Activated T-cell treated with anti-CD3 and anti-CD28 coated beads, Interleukin-2, amount 50 U/mL, for 72 hours (primary cell): ENCODE results near the gene NAGLU. TPM values are rescaled to one million over a fixed set of nuclear protein-coding genes. Genes with fewer than 3 reads are reported as not detected.
"Not testable (repeated sequence)": the region's sequence is repeated elsewhere in the genome, so short reads cannot be mapped to it uniquely, and the experiment has no call there.

Experiments used
- ATAC-seq, 2 donors: fragments of 150-1000 bp; cut with Tn5 transposase; replicated peaks in 1 of 2; 2 replicates each; pipeline ENCODE4 v1.10.0; 2021; ENCODE audit warnings: moderate library complexity in 2 of 2, mild to moderate bottlenecking in 1 of 2
- DNase-seq, 2 donors: peaks; one replicate each; pipeline ENCODE4 v3.0.0; 2021 to 2022; ENCODE audit warnings: mixed read lengths in 1 of 2
- H3K27ac Mint-ChIP-seq: one replicate; pipeline ENCODE4 v1.8.0; 2022; ENCODE audit warnings: mild to moderate bottlenecking, moderate library complexity, mixed read lengths
- H3K27me3 Mint-ChIP-seq: one replicate; pipeline ENCODE4 v1.8.0; 2022; ENCODE audit warnings: low read depth, mixed read lengths
- H3K36me3 Mint-ChIP-seq, 2 donors: one replicate each; pipeline ENCODE4 v1.8.0; 2022; ENCODE audit warnings: mixed read lengths in 2 of 2, mild to moderate bottlenecking in 1 of 2; ENCODE audit not compliant: insufficient read depth in 2 of 2
- H3K4me1 Mint-ChIP-seq: one replicate; pipeline ENCODE4 v1.8.0; 2022; ENCODE audit warnings: low read depth, mixed read lengths
- H3K4me3 Mint-ChIP-seq, 2 donors: one replicate each; pipeline ENCODE4 v1.8.0; 2022; ENCODE audit warnings: mild to moderate bottlenecking in 2 of 2, mixed read lengths in 2 of 2, moderate library complexity in 2 of 2
- H3K9me3 Mint-ChIP-seq, 2 donors: one replicate each; pipeline ENCODE4 v1.8.0; 2022; ENCODE audit warnings: mixed read lengths in 2 of 2
- total RNA-seq, 2 donors: library from RNA; stranded (reverse); gene quantifications; one replicate each; pipeline ENCODE4 v1.2.3, GENCODE V29; 2022

NAGLU gene
- total RNA-seq, 2 donors from 2014 or later, result 9.4 to 9.8 TPM

DNA sequence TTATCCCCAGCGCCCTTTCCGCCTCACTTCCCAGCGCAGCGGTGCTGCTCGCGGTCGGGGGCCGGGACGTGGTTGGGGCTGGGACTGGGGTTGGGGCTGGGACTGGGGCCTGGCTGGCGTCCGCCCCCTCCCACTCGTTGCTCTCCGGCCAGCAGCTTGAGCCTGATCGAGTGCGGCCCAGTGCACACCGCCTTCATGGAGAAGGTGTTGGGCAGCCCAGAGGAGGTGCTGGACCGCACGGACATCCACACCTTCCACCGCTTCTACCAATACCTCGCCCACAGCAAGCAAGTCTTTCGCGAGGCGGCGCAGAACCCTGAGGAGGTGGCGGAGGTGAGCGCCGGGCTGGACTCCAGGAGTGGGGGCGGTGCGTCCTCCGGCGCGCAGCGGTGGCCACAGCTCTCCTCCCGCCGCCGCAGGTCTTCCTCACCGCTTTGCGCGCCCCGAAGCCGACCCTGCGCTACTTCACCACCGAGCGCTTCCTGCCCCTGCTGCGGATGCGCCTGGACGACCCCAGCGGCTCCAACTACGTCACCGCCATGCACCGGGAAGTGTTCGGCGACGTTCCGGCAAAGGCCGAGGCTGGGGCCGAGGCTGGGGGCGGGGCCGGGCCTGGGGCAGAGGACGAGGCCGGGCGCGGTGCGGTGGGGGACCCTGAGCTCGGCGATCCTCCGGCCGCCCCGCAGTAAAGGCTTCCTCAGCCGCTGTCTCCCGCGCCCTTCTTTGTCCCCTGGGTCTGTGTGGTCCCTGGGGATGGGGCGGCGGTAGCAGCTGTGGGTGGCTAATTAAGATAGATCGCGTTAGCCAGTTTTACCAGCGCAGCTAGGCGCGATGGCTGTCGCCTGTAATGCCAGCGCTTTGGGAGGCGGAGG, 18.4 kb downstream of the NAGLU start:
- Mint-ChIP-seq H3K27me3 (no peaks in the 10 kb centered on the region), H3K4me3 (peak overlapping the region; percentile 88 to 94), H3K36me3 (no peaks in the 10 kb centered on the region), H3K4me1 (peaks cover 21% of the 10 kb centered on the region), H3K9me3 (no peaks in the 10 kb centered on the region), H3K27ac (peak overlapping the region; percentile 90)
- ATAC-seq, result peak; percentile 90 to 91
- peak; percentile 84 to 89 for DNase-seq

DNA sequence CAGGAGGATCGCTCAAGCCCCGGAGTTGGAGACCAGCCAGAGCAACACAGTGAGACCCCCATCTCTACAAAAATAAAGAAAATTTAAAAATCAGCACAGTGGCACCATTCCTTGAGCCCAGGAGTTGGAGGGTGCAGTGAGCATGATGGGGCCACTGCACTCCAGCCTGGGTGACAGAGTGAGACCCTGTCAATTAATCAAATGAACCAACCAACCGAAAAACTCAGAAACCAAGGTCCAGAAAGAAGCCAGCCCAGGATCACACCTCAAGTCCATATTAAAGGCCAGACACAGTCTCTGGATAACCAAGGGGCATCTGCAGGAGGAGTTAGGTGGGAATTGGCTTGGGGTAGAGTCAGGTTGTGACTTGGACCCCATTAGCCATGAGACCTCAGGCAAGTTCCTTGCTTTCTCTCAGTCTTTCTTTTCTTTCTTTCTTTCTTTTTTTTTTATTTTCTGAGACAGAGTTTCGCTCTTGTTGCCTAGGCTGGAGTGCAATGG, 19.1 kb downstream of the NAGLU start:
- DNase-seq, result no peak
- Mint-ChIP-seq H3K27ac (peak overlapping the region; percentile 90), H3K27me3 (no peaks in the 10 kb centered on the region), H3K9me3 (no peaks in the 10 kb centered on the region), H3K4me1 (peaks cover 21% of the 10 kb centered on the region), H3K36me3 (no peaks in the 10 kb centered on the region), H3K4me3 (peak overlapping the region; percentile 88 to 94)
- peak; percentile 1 to 2 for ATAC-seq

DNA sequence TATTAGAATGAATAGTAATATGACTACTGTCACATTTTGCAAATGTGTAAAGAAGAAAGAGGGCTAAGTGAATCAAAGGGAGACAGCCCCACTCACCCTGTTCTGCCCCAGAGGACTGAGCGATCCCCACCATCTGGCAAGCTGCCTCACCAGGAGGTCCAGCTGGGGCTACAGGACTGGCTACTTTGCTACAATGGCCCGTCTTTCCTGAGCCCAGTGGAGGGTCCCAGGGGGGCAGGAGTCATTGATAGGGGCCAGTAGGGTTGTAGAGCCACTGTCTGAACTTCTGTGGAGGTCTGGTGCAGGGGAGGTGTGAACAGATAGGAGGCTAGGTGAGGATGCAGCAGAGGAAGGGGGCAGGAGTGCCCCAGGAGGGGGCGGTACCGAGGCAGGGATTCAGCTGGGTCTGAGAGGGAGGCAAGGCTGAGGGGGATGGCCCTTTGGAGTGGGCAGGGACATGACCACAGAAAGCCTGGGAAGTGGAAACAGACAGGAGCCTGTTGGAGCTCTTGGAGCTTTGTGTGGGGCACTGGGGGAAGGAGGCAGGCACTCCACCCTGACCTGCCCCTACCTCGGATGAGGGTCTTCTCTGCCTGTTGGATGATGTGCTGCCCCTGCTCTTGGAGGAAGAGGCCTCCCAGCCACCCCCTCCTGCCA, 20.0 kb downstream of the NAGLU start:
- not testable (repeated sequence) for H3K36me3 Mint-ChIP-seq, H3K27ac Mint-ChIP-seq, H3K27me3 Mint-ChIP-seq, DNase-seq, H3K9me3 Mint-ChIP-seq
- ATAC-seq, result peak in 1 of 2 donors; percentile 17
- H3K4me1 Mint-ChIP-seq, result peaks cover 22% of the 10 kb centered on the region
- H3K4me3 Mint-ChIP-seq, result peak overlapping the region; percentile 88 to 94

DNA sequence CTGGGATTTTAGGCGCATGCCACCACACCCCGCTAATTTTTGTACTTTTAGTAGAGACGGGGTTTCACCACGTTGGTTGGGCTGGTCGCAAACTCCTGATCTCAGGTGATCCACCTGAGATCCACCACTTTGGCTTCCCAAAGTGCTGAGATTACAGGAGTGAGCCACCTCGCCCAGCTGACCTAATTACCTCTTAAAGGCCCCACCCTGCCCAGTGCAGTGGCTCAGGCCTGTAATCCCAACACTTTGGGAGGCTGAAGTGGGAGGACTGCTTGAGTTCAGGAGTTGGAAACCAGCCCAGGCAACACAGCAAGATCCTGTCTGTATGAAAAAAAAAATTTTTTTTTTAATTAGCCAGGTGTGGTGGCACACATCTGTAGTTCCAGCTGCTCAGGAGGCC, 23.0 kb downstream of the NAGLU start:
- DNase-seq, result no peak
- H3K4me3 Mint-ChIP-seq, result no peak overlapping the region
- H3K4me1 Mint-ChIP-seq, result peaks cover 39% of the 10 kb centered on the region
- H3K27me3 Mint-ChIP-seq, result no peaks in the 10 kb centered on the region
- ATAC-seq, result no peak
- no peak overlapping the region for H3K27ac Mint-ChIP-seq
- no peaks in the 10 kb centered on the region for H3K9me3 Mint-ChIP-seq
- peaks cover 1 to 2% of the 10 kb centered on the region in 2 donors for H3K36me3 Mint-ChIP-seq

DNA sequence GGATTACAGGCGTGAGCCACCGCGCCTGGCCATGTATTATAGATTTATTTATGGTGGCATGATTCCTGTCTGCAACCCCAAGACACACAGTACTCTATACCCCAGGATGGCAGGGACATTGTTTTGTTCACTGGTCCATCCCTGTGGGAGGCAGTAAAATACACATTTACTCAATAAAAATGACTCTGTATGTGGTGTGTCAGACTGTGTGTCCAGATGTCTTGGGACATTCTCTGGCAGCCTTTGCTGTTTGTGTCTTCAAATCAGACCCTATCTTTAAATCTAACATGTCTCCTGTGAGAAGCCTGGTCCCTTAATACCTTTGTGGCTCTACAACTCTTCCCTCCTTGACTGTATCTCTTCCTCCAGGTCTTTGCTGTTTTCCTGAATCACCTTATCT, 24.2 kb downstream of the NAGLU start:
- Mint-ChIP-seq H3K4me1 (peaks cover 44% of the 10 kb centered on the region), H3K9me3 (no peaks in the 10 kb centered on the region), H3K4me3 (peak overlapping the region; percentile 66 to 92), H3K27me3 (no peaks in the 10 kb centered on the region), H3K36me3 (peaks cover 1 to 2% of the 10 kb centered on the region in 2 donors), H3K27ac (peak overlapping the region; percentile 22)
- ATAC-seq, result no peak
- DNase-seq, result no peak

DNA sequence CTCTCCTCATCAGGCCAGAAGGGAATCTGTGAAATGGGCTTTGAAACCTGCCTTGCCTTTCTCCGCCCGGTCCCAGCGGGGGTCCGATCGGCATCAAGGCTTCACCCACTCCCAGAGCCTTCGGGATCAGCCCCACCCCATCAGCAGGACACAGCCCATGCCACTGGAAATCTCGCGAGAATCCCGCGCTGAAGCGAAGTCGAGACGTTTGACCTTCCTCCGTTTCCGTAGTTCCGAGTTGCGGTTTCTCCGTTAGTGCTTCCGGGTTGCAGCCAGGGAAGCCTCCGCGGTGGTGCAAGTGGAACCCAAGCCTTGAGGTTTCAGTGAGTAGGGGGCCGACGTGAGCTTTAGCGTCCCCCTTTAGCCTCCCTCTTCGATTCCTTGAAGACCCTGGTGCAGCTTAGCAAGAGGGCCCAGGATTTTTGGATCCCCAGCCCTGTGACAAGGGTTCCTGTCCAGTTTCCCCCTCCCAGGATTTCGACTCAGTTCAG, 25.9 kb downstream of the NAGLU start, which contains the start of gene COASY:
Gene COASY, plus strand, starts transcription at position 252 of the 491 bp plus-strand sequence. CDS start 475 bp downstream, outside the sequence.
- Mint-ChIP-seq H3K9me3 (no peaks in the 10 kb centered on the region), H3K27me3 (no peaks in the 10 kb centered on the region), H3K27ac (peak within 1 kb of the TSS; percentile 91), H3K36me3 (peaks cover 1 to 5% of the 10 kb centered on the region in 2 donors), H3K4me1 (peaks cover 43% of the 10 kb centered on the region), H3K4me3 (peak within 1 kb of the TSS; percentile 92)
- DNase-seq, result peak; percentile 94 to 96
- ATAC-seq, result peak; percentile 78 to 82

DNA sequence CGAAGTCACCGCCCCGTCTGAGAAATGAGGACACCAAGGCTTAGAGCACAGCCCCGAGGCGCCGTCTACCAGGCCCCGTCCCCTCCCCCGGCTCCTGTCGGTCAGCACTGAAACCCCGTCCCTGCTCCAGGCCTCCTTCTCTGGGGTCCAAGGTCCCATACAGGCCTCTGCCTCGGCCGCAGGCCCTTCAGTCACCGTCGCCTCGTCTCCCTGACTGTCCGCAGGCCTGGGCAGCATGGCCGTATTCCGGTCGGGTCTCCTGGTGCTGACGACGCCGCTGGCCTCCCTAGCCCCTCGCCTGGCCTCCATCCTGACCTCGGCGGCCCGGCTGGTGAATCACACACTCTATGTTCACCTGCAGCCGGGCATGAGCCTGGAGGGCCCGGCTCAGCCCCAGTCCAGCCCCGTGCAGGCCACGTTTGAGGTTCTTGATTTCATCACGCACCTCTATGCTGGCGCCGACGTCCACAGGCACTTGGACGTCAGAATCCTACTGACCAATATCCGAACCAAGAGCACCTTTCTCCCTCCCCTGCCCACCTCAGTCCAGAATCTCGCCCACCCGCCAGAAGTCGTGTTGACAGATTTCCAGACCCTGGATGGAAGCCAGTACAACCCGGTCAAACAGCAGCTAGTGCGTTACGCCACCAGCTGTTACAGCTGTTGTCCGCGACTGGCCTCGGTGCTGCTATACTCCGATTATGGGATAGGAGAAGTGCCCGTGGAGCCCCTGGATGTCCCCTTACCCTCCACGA, 26.5 kb downstream of the NAGLU start:
- peaks cover 1 to 5% of the 10 kb centered on the region in 2 donors for H3K36me3 Mint-ChIP-seq
- peak overlapping the region; percentile 91 for H3K27ac Mint-ChIP-seq
- DNase-seq (peak; percentile 32 to 39), ATAC-seq (peak; percentile 10 to 14)
- H3K9me3 Mint-ChIP-seq, result no peaks in the 10 kb centered on the region
- no peaks in the 10 kb centered on the region for H3K27me3 Mint-ChIP-seq
- H3K4me3 Mint-ChIP-seq, result peak overlapping the region; percentile 92
- peaks cover 44% of the 10 kb centered on the region for H3K4me1 Mint-ChIP-seq

DNA sequence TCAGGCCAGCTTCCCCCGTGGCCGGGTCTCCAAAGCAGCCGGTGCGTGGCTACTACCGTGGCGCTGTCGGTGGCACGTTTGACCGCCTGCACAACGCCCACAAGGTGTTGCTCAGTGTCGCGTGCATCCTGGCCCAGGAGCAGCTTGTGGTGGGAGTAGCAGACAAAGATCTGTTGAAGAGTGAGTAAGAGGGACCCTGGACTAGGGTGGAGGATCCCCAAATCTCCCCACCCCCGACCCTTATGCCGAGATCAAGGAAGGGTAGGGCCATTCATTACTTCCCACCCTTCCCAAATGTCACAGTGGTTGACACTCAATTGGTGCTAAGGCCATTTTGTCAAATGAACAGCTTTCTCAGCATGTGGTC, 27.1 kb downstream of the NAGLU start:
- Mint-ChIP-seq H3K4me1 (peaks cover 49% of the 10 kb centered on the region), H3K27ac (peak overlapping the region; percentile 24), H3K9me3 (no peaks in the 10 kb centered on the region), H3K27me3 (no peaks in the 10 kb centered on the region), H3K4me3 (peak overlapping the region; percentile 92), H3K36me3 (peaks cover 3 to 8% of the 10 kb centered on the region in 2 donors)
- no peak for DNase-seq
- ATAC-seq, result no peak

DNA sequence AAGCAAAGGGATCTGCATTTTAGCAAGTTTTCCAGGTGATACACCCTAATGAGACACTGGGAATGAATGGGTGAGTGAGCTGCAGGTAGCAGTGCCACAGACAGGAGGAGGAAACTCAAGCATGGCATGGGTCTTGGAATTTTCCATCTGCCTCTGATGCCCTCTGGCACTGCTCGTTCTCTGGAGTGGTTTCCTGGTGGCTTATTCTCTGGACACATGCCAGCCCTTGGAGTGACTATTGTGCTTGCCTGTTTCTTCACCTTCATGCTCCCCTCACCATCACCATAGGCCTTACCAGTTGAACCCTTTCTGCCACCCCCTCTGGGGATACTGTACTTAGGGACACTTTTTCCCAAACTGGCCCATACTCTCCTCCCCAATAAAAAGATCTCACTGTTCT, 27.5 kb downstream of the NAGLU start:
- H3K27ac Mint-ChIP-seq, result no peak overlapping the region
- no peaks in the 10 kb centered on the region for H3K27me3 Mint-ChIP-seq
- H3K4me3 Mint-ChIP-seq, result peak overlapping the region; percentile 92
- H3K36me3 Mint-ChIP-seq, result peaks cover 3 to 8% of the 10 kb centered on the region in 2 donors
- H3K9me3 Mint-ChIP-seq, result no peaks in the 10 kb centered on the region
- H3K4me1 Mint-ChIP-seq, result peaks cover 51% of the 10 kb centered on the region
- DNase-seq, result no peak
- no peak for ATAC-seq

DNA sequence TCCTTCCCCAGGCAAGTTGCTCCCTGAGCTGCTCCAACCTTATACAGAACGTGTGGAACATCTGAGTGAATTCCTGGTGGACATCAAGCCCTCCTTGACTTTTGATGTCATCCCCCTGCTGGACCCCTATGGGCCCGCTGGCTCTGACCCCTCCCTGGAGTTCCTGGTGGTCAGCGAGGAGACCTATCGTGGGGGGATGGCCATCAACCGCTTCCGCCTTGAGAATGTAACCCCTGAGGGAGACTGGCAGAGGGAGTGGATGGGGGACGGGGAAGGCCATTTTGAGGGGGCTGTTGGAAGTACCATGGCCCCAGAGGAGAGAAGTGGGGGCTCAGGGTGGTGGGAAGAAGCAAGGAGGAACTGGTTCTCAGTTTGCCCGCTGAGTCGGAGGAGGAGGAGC, 27.9 kb downstream of the NAGLU start:
- ATAC-seq (no peak), DNase-seq (no peak)
- H3K36me3 Mint-ChIP-seq, result peaks cover 5 to 8% of the 10 kb centered on the region in 2 donors
- H3K4me3 Mint-ChIP-seq, result peak overlapping the region; percentile 92
- no peaks in the 10 kb centered on the region for H3K9me3 Mint-ChIP-seq
- H3K27ac Mint-ChIP-seq, result no peak overlapping the region
- peaks cover 55% of the 10 kb centered on the region for H3K4me1 Mint-ChIP-seq
- H3K27me3 Mint-ChIP-seq, result no peaks in the 10 kb centered on the region

DNA sequence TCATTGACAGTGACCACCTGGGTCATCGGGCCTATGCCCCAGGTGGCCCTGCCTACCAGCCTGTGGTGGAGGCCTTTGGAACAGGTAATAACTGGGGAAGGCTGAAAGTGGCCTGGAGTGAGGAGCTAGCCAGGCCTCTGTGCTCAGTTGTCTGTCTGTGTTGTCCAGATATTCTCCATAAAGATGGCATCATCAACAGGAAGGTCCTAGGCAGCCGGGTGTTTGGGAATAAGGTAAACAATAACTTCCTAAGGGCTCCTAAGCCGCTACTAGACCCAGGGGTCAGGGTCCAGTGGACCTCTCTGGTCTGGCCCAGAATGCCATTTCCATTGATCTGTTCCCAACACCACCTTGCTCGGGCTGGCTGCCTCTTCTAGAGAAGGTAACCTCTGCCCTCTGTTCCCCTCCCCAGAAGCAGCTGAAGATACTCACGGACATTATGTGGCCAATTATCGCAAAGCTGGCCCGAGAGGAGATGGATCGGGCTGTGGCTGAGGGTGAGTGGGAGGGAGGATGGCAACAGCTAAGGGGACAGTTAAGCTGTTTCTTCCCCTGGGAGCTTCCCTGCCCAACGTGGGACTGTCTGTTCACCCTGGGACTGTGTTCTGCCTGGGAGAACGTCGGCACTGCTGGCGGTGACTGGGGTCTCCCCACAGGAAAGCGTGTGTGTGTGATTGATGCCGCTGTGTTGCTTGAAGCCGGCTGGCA, 28.9 kb downstream of the NAGLU start:
- Mint-ChIP-seq H3K4me1 (peaks cover 59% of the 10 kb centered on the region), H3K36me3 (peaks cover 5 to 10% of the 10 kb centered on the region in 2 donors), H3K9me3 (no peaks in the 10 kb centered on the region), H3K27me3 (no peaks in the 10 kb centered on the region), H3K27ac (peak overlapping the region; percentile 50), H3K4me3 (peak overlapping the region in 1 of 2 donors; percentile 50)
- ATAC-seq (no peak), DNase-seq (no peak)

DNA sequence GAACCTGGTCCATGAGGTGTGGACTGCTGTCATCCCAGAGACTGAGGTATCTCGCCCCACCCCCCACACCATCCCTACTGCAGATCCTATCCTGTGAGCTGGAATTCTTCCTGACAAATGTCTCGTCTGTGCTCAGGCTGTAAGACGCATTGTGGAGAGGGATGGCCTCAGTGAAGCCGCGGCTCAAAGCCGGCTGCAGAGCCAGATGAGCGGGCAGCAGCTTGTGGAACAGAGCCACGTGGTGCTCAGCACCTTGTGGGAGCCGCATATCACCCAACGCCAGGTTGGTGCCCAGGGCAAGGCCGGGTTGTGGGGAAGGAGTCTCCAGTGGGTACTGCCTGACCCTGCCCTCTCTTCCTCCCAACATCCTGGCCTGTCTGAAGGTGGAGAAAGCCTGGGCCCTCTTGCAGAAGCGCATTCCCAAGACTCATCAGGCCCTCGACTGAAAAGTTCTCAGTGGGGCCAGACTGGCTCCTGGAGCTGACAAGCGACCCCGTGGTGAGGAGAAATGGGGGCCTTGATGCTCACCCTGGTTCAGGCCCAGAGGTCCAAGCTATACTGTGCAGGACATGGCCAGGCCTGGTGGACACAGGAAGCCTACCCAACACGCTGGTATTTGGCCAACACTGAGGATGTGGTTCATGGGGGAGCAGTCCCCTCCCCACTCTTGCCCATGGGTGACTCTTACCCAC, 29.6 kb downstream of the NAGLU start:
- H3K4me1 Mint-ChIP-seq, result peaks cover 55% of the 10 kb centered on the region
- H3K9me3 Mint-ChIP-seq, result no peaks in the 10 kb centered on the region
- ATAC-seq (no peak), DNase-seq (no peak)
- no peak overlapping the region for H3K27ac Mint-ChIP-seq
- H3K4me3 Mint-ChIP-seq, result peak overlapping the region; percentile 85 to 97
- no peaks in the 10 kb centered on the region for H3K27me3 Mint-ChIP-seq
- peaks cover 5 to 14% of the 10 kb centered on the region in 2 donors for H3K36me3 Mint-ChIP-seq
